Measurements from ENCODE around the gene RAD51D.
"Not testable (repeated sequence)": the region's sequence is repeated elsewhere in the genome, so short reads cannot be mapped to it uniquely, and the experiment has no call there.

Gene RAD51D

GRCh38 chr17:35064516-35065215 lies 55.0 kb downstream of the RAD51D start:
- DNase-seq = no peak

DNA sequence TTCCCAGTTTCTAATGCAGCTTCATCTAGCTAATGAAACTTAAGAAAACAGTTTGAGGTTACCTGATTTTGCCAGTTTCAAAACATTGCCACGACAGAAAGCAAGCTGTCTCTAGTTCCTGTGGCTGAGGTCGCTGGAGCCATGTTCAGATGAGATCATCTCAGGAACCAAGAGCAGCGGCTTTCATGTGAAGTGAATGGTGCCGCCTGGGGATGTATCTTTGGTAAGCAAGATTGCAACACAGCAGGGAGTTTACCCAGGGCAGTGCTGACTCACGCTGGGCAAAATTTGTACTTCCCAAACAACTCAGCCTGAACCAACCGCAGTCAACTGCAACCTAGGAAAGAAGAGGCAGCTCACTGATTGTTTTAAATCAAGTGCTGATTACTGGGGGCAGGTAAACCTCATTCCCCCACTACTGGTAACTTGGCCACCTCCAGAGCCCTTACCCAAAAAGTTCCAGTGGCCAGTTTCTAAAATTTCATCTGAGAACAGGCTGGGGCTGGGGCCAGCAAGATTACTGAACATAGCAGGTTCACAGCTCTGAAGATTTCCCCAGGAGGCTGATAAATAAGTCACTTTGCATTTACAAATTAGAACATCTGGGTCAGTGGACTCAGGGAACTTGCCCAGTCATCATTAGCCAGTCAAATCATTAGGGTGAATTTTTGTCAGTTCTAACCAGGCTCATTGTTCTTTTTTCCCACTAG lies 56.0 kb downstream of the RAD51D start, which contains the start of gene RFFL:
TSS of gene RFFL (minus strand) at position 194 of the 710 bp plus-strand sequence. CDS start 37,154 bp downstream, outside the sequence.
- DNase-seq = peak; percentile 71

GRCh38 chr17:35062308-35062707 lies 57.4 kb downstream of the RAD51D start:
- no peak for DNase-seq

DNA sequence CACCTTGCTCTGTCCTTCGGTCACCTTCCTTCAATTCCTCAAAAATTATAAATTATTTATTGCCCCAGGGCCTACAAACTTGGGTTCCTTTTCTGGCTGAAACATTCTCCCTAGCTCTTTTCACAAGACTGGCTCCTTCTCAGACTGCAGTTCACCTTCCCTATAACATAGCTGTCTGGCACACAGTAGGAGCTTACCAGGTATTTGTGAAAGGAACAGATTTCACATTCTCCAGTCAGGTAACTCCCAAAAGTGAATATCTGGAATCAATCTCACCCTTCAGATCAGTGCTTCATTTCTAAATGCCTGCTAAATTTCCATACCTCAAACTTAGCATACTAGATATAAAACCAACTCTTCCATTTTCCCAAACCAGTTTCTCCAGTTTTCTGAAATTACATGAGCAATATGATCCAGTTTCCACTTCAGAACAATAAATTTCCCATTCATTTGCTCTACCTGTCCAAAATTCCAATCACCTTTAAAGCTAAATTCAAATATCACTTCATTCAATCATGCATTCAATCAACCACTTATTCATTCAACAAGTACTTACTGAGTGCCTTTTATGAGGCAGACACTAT lies 62.2 kb downstream of the RAD51D start:
- no peak for DNase-seq

- no peak for DNase-seq
Observed at GRCh38 chr17:35056013-35056412, 63.6 kb downstream of the RAD51D start.

DNA sequence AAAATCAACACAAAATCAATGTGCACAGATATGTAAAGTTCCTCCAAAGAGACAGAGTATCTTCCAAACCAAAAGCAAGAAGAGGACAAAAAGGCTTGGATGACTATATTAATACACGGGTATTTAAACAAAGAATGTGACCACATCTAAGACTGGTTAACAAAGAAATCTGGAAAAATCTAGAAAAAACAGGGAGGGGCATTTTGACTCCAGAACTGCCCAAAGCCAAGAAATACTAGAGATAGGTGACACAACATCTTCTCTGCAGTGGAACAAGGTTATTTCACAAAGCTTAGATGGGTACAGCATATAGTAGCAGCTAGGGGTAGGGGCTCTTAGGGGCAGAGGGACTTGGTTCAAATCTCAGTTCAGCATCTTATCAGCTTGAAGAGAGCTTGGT lies 66.5 kb downstream of the RAD51D start:
- no peak for DNase-seq

GRCh38 chr17:35052780-35053179 lies 66.9 kb downstream of the RAD51D start:
- DNase-seq = no peak

GRCh38 chr17:35052241-35052610 lies 67.4 kb downstream of the RAD51D start:
- no peak for DNase-seq

- no peak for DNase-seq
Observed at GRCh38 chr17:35051579-35052240, 68.0 kb downstream of the RAD51D start.

DNA sequence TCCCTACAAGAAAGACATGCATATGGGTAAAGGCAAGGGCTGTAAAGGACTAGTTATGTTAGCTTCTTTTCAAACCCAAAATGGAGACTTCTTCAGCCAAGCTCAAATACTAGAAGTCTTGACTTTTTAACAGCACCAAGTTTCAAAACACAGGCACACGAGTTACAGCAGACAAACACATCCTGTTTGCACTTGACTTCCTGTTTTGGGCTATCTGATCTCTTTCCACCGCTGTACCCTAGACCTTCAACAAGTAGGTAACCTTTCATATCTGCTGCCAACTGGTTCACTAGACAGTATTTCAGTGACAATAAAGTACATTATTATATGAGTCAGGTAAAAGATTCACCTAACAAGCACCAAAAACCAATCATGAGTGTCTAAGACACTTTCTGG lies 68.5 kb downstream of the RAD51D start:
- DNase-seq = no peak

DNA sequence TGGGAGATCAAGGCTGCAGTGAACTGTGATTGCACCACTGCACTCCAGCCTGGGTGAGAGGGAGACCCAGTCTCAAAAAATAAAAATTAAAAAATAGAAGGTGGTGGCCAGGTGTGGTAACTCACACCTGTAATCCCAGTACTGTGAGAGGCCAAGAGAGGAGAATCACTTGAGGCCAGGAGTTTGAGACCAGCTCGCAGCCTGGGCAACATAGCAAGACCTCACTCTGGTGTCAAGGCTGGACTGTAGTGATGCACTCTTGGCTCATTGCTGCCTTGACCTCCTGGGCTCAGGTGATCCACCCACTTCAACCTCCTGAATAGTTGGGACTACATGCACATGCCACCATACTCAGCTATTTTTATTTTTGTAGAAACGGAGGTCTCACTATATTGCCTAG lies 69.5 kb downstream of the RAD51D start:
- DNase-seq = no peak

DNA sequence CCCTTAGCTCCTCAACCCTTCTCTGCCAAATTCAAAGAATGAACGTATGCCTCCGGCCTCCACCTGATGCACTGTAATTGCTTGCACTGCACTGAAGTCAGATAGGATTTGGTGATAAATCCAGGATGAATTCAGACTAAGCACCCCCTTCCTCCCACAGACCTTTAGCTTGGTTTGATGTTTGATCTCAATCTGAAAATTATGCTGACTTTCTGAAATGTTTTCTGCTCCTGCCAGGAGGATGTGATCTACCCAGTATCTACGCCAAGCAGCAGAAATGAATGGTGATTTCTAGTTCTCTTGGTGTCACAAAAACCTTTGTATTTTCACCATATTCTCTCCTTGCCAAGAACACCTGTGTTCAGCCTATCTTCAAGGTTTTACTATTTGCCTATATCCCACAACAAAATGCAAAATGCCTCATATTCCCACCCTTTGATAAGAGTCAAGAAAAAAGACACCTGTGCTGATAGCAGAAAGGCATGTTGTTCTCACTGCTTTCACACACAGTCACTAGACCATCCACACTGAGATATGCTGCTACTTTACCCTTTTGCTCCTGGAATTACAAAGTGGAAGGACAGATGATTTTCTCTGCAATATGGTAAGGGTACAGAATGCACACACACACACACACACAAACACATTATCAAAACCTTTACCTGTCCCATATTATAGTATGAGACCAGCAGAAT lies 70.8 kb downstream of the RAD51D start:
- no peak for DNase-seq

- peak; percentile 32 for DNase-seq
Observed at GRCh38 chr17:35046740-35047283, 72.8 kb downstream of the RAD51D start.

DNA sequence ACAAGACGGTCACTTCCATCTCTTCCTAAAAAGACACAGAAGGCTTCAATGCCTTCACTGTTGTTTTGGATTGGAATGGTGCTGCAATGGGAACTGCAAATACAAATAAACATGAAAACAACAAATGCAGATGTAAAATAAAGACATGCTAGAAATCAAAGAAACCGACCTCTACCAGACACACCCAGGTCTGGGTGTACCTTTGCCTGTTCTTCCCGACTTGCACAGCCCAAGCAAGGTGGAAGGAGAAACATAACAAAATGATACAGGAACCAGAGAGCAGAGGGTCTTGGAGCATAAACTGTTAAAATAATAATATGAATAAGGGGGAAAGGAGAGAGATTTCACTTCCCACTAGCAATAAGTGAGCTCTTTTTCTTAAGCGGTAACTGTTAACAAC lies 73.4 kb downstream of the RAD51D start:
- DNase-seq = no peak

DNA sequence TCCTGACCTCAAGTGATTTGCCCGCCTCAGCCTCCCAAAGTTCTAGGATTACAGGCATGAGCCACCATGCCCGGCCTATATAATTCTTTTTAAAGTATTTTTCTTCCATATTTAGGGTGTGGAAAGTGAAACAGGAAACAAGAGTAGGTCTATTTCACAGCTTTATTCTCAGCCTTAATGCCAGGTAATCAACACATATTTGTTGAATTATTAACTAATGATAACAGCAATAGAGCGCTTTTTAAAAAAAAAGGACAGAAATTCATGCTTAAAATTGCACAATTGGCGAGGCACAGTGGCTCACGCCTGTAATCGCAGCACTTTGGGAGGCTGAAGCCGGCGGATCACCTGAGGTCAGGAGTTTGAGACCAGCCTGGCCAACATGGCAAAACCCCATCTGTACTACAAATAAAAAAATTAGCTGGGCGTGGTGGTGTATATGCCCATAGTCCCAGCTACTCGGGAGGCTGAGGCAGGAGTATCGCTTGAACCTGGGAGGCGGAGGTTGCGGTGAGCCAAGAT lies 74.1 kb downstream of the RAD51D start:
- not testable (repeated sequence) for DNase-seq

- DNase-seq = no peak
Observed at GRCh38 chr17:35044181-35044580, 75.5 kb downstream of the RAD51D start.
